HepG2 (cell line): ENCODE measurements around the gene CHRD. TPM values are rescaled to one million over a fixed set of nuclear protein-coding genes. Genes with fewer than 3 reads are reported as not detected.
A peak's percentile ranks its signal among the peaks of the same experiment; 100 is the strongest.

Source experiments
- ARNT ChIP-seq: fragments of 450-650 bp; IDR thresholded peaks from 2 replicates; pipeline ENCODE4 v1.6.1; 2017
- ASH2L ChIP-seq: fragments of 300-600, 200-600 bp; sonication (generic); IDR thresholded peaks from 2 replicates; pipeline ENCODE4 v1.7.0; 2017; ENCODE audit warnings: low read depth, mild to moderate bottlenecking, moderate library complexity, mixed read lengths, low read length; ENCODE audit not compliant: insufficient read length
- ATF7 ChIP-seq, 2 experiments: fragments of 450-650 bp in 1 of 2; sonication (generic) in 1 of 2; formaldehyde crosslinking in 1 of 2; IDR thresholded peaks; 2 replicates each; pipeline versions ENCODE4 v1.4.0 to v1.6.1; 2016 to 2020; ENCODE audit warnings: antibody characterized with exemption in 1 of 2, mild to moderate bottlenecking in 1 of 2, missing genetic modification reagents in 1 of 2
- CBFB ChIP-seq: sonication (generic); formaldehyde crosslinking; IDR thresholded peaks from 2 replicates; pipeline ENCODE4 v1.4.0; 2020; ENCODE audit warnings: missing genetic modification reagents
- CTCF ChIP-seq: sonication (generic); formaldehyde crosslinking; IDR thresholded peaks from 2 replicates; pipeline ENCODE4 v1.5.0; 2020; ENCODE audit warnings: mild to moderate bottlenecking, missing genetic modification reagents, moderate library complexity
- ISX ChIP-seq: sonication (generic); formaldehyde crosslinking; conservative IDR thresholded peaks from 2 replicates; pipeline ENCODE4 v1.5.0; 2020; ENCODE audit warnings: missing genetic modification reagents
- NR0B2 ChIP-seq: sonication (generic); formaldehyde crosslinking; IDR thresholded peaks from 2 replicates; pipeline ENCODE4 v1.4.0; 2020; ENCODE audit warnings: mild to moderate bottlenecking, missing genetic modification reagents
- PRDM15 ChIP-seq: sonication (generic); formaldehyde crosslinking; IDR thresholded peaks from 2 replicates; pipeline ENCODE4 v1.4.0; 2020; ENCODE audit warnings: missing genetic modification reagents
- PTBP1 ChIP-seq: fragments of 200-400 bp; formaldehyde crosslinking; IDR thresholded peaks from 2 replicates; pipeline ENCODE4 v1.6.1; 2018; ENCODE audit warnings: low read length, low read depth; ENCODE audit not compliant: poor library complexity, severe bottlenecking
- RFXAP ChIP-seq: sonication (generic); formaldehyde crosslinking; IDR thresholded peaks from 2 replicates; pipeline ENCODE4 v1.4.0; 2020; ENCODE audit warnings: missing genetic modification reagents, borderline replicate concordance
- RORA ChIP-seq: sonication (generic); formaldehyde crosslinking; IDR thresholded peaks from 2 replicates; pipeline ENCODE4 v1.5.0; 2020; ENCODE audit warnings: mild to moderate bottlenecking, missing genetic modification reagents, moderate library complexity
- SNAI1 ChIP-seq: sonication (generic); formaldehyde crosslinking; IDR thresholded peaks from 2 replicates; pipeline ENCODE4 v1.5.0; 2020; ENCODE audit warnings: mild to moderate bottlenecking, missing genetic modification reagents, borderline replicate concordance
- SOX6 ChIP-seq, 2 experiments: fragments of 450-650 bp in 1 of 2; sonication (generic) in 1 of 2; formaldehyde crosslinking in 1 of 2; IDR thresholded peaks; 2 replicates each; pipeline versions ENCODE4 v1.4.0 to v1.6.1; 2017 to 2020; ENCODE audit warnings: antibody characterized with exemption in 1 of 2, mild to moderate bottlenecking in 1 of 2, missing genetic modification reagents in 1 of 2
- ZBTB4 ChIP-seq: sonication (generic); formaldehyde crosslinking; IDR thresholded peaks from 2 replicates; pipeline ENCODE4 v1.4.0; 2020; ENCODE audit warnings: missing genetic modification reagents, mild to moderate bottlenecking, borderline replicate concordance
- ZNF639 ChIP-seq: conservative IDR thresholded peaks from 2 replicates; pipeline ENCODE4 v1.6.1; 2018; ENCODE audit warnings: missing genetic modification reagents
- ZZZ3 ChIP-seq: sonication (generic); formaldehyde crosslinking; IDR thresholded peaks from 2 replicates; pipeline ENCODE4 v1.4.0; 2020; ENCODE audit warnings: missing genetic modification reagents, mild to moderate bottlenecking, borderline replicate concordance
- polyA plus RNA-seq, 8 experiments: library from polyadenylated mRNA; depleted of rRNA in 3 of 8; stranded (reverse) in 7 of 8; unstranded in 1 of 8; fragments of >200 nt; fragmentation: Illumina TruSeq in 4 of 8; extraction: Trizol in 4 of 8; gene quantifications; 2 replicates each; pipeline versions ENCODE4 v1.2.1 to v1.2.3, GENCODE V29; 2011 to 2016; ENCODE audit warnings: low read depth in 4 of 8, missing spikeins in 1 of 8, mixed read lengths in 1 of 8; ENCODE audit not compliant: insufficient read depth in 1 of 8
- total RNA-seq, 5 experiments: library from RNA; depleted of rRNA; stranded (reverse); fragments of >200 nt; fragmentation: Illumina TruSeq; extraction: Trizol; gene quantifications; 2 replicates each; pipeline ENCODE4 v1.2.3, GENCODE V29; 2016; ENCODE audit warnings: low read depth in 1 of 5

CHRD gene
- total and polyA plus RNA-seq, 2 of the 13 experiments (the other 11 are each of a cell fraction or from before 2014, with no cell fraction given): 22.2 to 35.2 TPM

GRCh38 chr3:184335661-184336546 is 44.0 kb upstream of the CHRD start (continued):
- no peak; the same call in 1 of the 2 replicates for TF ChIP-seq PRDM15 (CRISPR knock-in tag)
- no peak for TF ChIP-seq ZZZ3 (CRISPR knock-in tag)
- peak; percentile 50 for TF ChIP-seq ASH2L
- peak; percentile 46 for TF ChIP-seq CTCF
- TF ChIP-seq PTBP1: no peak
- TF ChIP-seq NR0B2 (CRISPR knock-in tag): no peak; the same call in 1 of the 2 replicates
- peak; percentile 68; the same call in 1 of the 2 replicates for TF ChIP-seq ZNF639 (CRISPR knock-in tag)
- TF ChIP-seq ZBTB4 (CRISPR knock-in tag): no peak
- TF ChIP-seq ARNT: no peak
- TF ChIP-seq SNAI1 (CRISPR knock-in tag): peak; percentile 68; the same call in 1 of the 2 replicates
- no peak for TF ChIP-seq CBFB (CRISPR knock-in tag)
- TF ChIP-seq SOX6 (IDR thresholded peaks at IDR 0.05): no peak
- peak; percentile 56 for TF ChIP-seq SOX6 (CRISPR knock-in tag; IDR thresholded peaks at IDR 0.05)
- TF ChIP-seq RFXAP (CRISPR knock-in tag): no peak
- TF ChIP-seq ATF7 (IDR thresholded peaks at IDR 0.05): peak; percentile 76
- peak; percentile 77 for TF ChIP-seq ATF7 (CRISPR knock-in tag; IDR thresholded peaks at IDR 0.05)
- TF ChIP-seq RORA: no peak
- TF ChIP-seq ISX (CRISPR knock-in tag): no peak
